PFSK-1 (cell line): Measurements from ENCODE around the gene ATP13A2.

Experiments
- POLR2AphosphoS5 ChIP-seq: IDR thresholded peaks from 2 replicates; pipeline ENCODE4 v1.6.1; 2012; ENCODE audit warnings: low read depth, mild to moderate bottlenecking, control low read depth, low read length, moderate library complexity
- REST ChIP-seq, 2 experiments: IDR thresholded peaks; 2 replicates each; pipeline versions ENCODE4 v1.6.1 to v1.8.0; 2011 to 2012; ENCODE audit warnings: low read depth in 2 of 2, low read length in 2 of 2, control low read depth in 1 of 2, inconsistent platforms in 1 of 2, mild to moderate bottlenecking in 1 of 2, moderate library complexity in 1 of 2; ENCODE audit not compliant: insufficient read depth in 1 of 2
- SIN3A ChIP-seq: IDR thresholded peaks from 2 replicates; pipeline ENCODE4 v1.6.1; 2012; ENCODE audit warnings: mild to moderate bottlenecking, low read length, moderate library complexity, borderline replicate concordance; ENCODE audit not compliant: insufficient read depth

- no peak for TF ChIP-seq SIN3A
- no peak for TF ChIP-seq POLR2AphosphoS5
- no peak for TF ChIP-seq REST (IDR thresholded peaks at IDR 0.05; ENCODE audit: insufficient read depth in 1 of 2, low read depth in 2 of 2, low read length in 2 of 2)
These were observed 44.6 kb downstream of the ATP13A2 start for GRCh38 chr1:16967095-16967575.
